MM.1S (cell line): ENCODE measurements around the gene NDUFV3.
"Not testable (repeated sequence)": the region's sequence is repeated elsewhere in the genome, so short reads cannot be mapped to it uniquely, and the experiment has no call there.

ENCODE experiments used
- DNase-seq: peaks from one replicate; pipeline ENCODE4 v3.0.0-alpha.2; 2015
- H2AFZ ChIP-seq: fragments of 300-600 bp; sonication (generic); 2 replicates; pipeline ENCODE4 v1.6.0; 2016; ENCODE audit warnings: antibody characterized with exemption, low read length
- H3F3A ChIP-seq: fragments of 300-600 bp; sonication (generic); 2 replicates; pipeline ENCODE4 v1.6.1; 2016; ENCODE audit warnings: mild to moderate bottlenecking, antibody characterized with exemption, low read length, moderate library complexity, mixed read lengths; ENCODE audit not compliant: insufficient read depth
- H3K27ac ChIP-seq: fragments of 300-600 bp; sonication (generic); 2 replicates; pipeline ENCODE4 v1.5.1; 2016; ENCODE audit warnings: mild to moderate bottlenecking, low read length
- H3K27me3 ChIP-seq: fragments of 300-600 bp; sonication (generic); replicated peaks from 2 replicates; pipeline ENCODE4 v1.6.0; 2016; ENCODE audit warnings: low read length; ENCODE audit not compliant: insufficient read depth
- H3K36me3 ChIP-seq: fragments of 300-600 bp; sonication (generic); replicated peaks from 2 replicates; pipeline ENCODE4 v1.6.1; 2016; ENCODE audit warnings: mild to moderate bottlenecking, low read length, mixed read lengths; ENCODE audit not compliant: insufficient read depth
- H3K4me1 ChIP-seq: fragments of 300-600 bp; sonication (generic); 2 replicates; pipeline ENCODE4 v1.6.1; 2016; ENCODE audit warnings: low read length, mixed read lengths
- H3K4me2 ChIP-seq: fragments of 300-600 bp; sonication (generic); 2 replicates; pipeline ENCODE4 v1.6.0; 2016; ENCODE audit warnings: low read depth, low read length
- H3K4me3 ChIP-seq: fragments of 300-600 bp; sonication (generic); 2 replicates; pipeline ENCODE4 v1.5.1; 2016; ENCODE audit warnings: low read length, mixed read lengths
- H3K79me2 ChIP-seq: fragments of 300-600 bp; sonication (generic); 2 replicates; pipeline ENCODE4 v1.6.1; 2016; ENCODE audit warnings: mixed run types, low read length, mixed read lengths
- H3K9ac ChIP-seq: fragments of 300-600 bp; sonication (generic); 2 replicates; pipeline ENCODE4 v1.6.1; 2016; ENCODE audit warnings: low read length, mixed read lengths
- H3K9me2 ChIP-seq: fragments of 300-600 bp; sonication (generic); replicated peaks from 2 replicates; pipeline ENCODE4 v1.6.1; 2016; ENCODE audit warnings: mild to moderate bottlenecking, low read length, mixed read lengths; ENCODE audit not compliant: insufficient read depth
- H3K9me3 ChIP-seq: fragments of 300-600 bp; sonication (generic); replicated peaks from 2 replicates; pipeline ENCODE4 v1.6.1; 2016; ENCODE audit warnings: mild to moderate bottlenecking, low read length, mixed read lengths; ENCODE audit not compliant: insufficient read depth
- H4K20me1 ChIP-seq: fragments of 300-600 bp; sonication (generic); 2 replicates; pipeline ENCODE4 v1.6.1; 2016; ENCODE audit warnings: mild to moderate bottlenecking, low read length, moderate library complexity, mixed read lengths; ENCODE audit not compliant: insufficient read depth
- EZH2 ChIP-seq: fragments of 300-600 bp; sonication (generic); optimal IDR thresholded peaks from 2 replicates; pipeline ENCODE3; 2017; ENCODE audit warnings: low read depth, mild to moderate bottlenecking, antibody characterized with exemption, low read length, mixed read lengths
- EZH2phosphoT487 ChIP-seq: fragments of 300-600 bp; sonication (generic); IDR thresholded peaks from 2 replicates; pipeline ENCODE4 v1.6.1; 2018; ENCODE audit warnings: antibody characterized with exemption, low read length
- TF ChIP-seq, protein P1 (sequence below): fragments of 300-600 bp; sonication (generic); IDR thresholded peaks from 2 replicates; pipeline ENCODE4 v1.5.1; 2016; ENCODE audit warnings: antibody characterized with exemption, low read length, mixed read lengths

NDUFV3 gene

DNA sequence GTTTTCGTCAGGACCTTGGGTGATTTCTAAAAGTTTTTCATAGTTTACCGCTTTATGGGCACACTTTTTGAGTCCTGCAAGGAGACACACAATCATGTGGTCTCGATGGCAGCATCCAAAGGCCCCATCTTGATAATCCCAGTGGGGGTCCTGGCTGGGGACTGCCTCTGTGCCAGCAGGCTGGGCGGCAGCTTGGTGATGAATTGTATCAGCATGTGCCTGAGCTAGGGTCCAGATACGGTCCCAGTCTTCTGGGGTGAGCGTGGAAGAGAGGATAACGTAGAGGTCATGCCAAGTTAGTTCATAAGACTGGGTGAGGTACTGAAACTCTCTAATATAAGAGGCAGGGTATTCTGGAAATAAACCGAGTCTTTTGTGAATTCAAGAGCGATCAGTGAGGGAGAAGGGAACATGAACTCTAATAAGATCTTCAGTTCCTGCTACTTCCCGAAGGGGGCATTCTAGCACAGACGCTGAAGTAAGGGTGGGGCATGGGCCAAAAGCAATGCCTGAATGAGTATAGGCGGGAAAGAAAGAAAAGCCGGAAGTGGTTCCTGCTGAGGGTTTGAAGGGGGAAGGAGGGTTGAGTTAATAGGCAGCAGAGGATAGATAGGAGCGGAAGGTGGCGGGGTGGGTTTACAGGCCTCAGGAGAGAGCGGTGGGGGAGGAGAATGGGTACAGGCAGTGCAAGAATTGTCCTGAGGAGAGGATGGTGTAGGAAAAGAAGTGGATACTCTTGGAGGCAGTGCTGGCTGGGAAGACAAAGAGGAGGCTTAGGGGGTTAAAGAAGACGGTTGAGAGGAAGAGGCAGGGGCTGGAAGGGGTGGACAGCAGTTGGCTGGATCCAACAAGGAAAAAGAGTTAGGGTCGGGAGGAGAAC, 30.7 kb downstream of the NDUFV3 start:
- H2AFZ ChIP-seq: peak overlapping the region; percentile 69
- H3K27me3 ChIP-seq: no peaks in the 10 kb centered on the region
- peaks cover 9% of the 10 kb centered on the region; the same call in 1 of the 2 replicates for H3K4me1 ChIP-seq
- no peaks in the 10 kb centered on the region for H3K9me2 ChIP-seq
- TF ChIP-seq EZH2 (no peak), EZH2phosphoT487 (no peak)
- TF ChIP-seq, protein P1, sequence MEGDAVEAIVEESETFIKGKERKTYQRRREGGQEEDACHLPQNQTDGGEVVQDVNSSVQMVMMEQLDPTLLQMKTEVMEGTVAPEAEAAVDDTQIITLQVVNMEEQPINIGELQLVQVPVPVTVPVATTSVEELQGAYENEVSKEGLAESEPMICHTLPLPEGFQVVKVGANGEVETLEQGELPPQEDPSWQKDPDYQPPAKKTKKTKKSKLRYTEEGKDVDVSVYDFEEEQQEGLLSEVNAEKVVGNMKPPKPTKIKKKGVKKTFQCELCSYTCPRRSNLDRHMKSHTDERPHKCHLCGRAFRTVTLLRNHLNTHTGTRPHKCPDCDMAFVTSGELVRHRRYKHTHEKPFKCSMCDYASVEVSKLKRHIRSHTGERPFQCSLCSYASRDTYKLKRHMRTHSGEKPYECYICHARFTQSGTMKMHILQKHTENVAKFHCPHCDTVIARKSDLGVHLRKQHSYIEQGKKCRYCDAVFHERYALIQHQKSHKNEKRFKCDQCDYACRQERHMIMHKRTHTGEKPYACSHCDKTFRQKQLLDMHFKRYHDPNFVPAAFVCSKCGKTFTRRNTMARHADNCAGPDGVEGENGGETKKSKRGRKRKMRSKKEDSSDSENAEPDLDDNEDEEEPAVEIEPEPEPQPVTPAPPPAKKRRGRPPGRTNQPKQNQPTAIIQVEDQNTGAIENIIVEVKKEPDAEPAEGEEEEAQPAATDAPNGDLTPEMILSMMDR: peak; percentile 88
- no peaks in the 10 kb centered on the region for H3K79me2 ChIP-seq
- no peak overlapping the region for H3K27ac ChIP-seq
- H3K4me3 ChIP-seq: no peak overlapping the region
- no peaks in the 10 kb centered on the region for H4K20me1 ChIP-seq
- H3K9ac ChIP-seq: no peak overlapping the region
- DNase-seq: peak; percentile 85
- H3F3A ChIP-seq: no peaks in the 10 kb centered on the region
- H3K36me3 ChIP-seq: no peaks in the 10 kb centered on the region
- H3K4me2 ChIP-seq: peak overlapping the region; percentile 27; the same call in 1 of the 2 replicates
- no peaks in the 10 kb centered on the region for H3K9me3 ChIP-seq

DNA sequence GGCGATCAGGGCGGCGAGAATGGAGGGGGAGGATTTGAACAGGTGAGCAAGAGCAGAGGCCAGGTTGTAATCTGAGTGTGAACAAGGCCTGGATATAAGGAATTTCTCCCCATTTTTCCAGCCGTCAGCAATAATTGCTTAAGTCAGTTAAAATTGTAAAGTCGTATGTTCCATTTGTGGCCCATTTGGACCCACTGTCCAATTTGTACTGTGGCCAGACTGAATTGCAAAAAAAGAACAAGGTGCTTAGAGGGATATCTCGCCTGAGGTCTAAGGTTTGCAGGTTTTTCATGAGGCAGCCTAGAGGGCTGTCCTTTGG, 31.3 kb downstream of the NDUFV3 start:
- no peak overlapping the region for H3K27ac ChIP-seq
- peak overlapping the region; percentile 69 for H2AFZ ChIP-seq

DNA sequence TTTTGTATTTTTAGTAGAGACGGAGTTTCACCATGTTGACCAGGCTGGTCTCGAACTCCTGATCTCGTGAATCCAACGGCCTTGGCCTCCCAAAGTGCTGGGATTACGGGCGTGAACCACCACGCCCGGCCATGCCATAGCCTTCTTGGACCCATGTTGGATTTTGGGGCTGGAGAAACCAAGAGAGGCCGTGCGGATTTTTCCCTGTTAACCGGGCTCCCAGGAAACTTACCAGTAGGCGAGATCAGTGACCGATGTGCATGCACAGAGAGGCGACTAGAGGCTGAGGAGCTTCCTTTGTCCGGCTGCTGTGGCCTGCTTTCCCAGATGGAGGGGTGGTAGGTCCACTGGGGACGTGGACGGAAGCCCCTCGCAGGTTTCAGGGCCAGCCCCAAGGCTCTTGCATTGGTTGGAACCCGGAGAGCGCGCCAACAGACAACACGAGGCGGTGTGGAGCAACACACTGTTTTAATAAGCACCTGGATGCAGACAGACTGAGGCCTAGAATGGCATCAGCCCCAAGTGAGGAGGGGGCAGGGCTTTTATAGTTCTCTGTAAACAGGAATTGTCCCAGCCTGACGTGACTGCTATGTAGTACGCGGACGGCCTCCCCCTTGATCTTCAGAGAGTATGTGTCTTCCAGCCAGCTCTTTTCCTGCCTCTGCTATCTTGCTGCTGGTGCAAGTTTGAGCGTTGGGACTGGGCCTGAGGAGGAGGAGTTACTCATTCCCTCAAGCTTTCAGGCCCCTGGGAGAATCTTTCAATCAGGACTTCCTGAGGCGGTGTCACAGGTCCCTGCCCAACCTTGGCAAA, 32.2 kb downstream of the NDUFV3 start, which contains the start of gene ERVH48-1:
TSS of gene ERVH48-1 (minus strand) at position 517 of the 813 bp plus-strand sequence. CDS start 6,624 bp downstream, outside the sequence.
- Histone ChIP-seq H3K9ac (no peak within 1 kb of the TSS), H4K20me1 (no peaks in the 10 kb centered on the region)
- no peak for DNase-seq

More for the DNA sequence above, 31.3 kb downstream of the NDUFV3 start:
- peaks cover 9% of the 10 kb centered on the region; the same call in 1 of the 2 replicates for H3K4me1 ChIP-seq
- H3F3A ChIP-seq: no peaks in the 10 kb centered on the region
- no peaks in the 10 kb centered on the region for H3K9me2 ChIP-seq
- H3K4me2 ChIP-seq: peak overlapping the region; percentile 27; the same call in 1 of the 2 replicates
- H3K4me3 ChIP-seq: no peak overlapping the region
- no peaks in the 10 kb centered on the region for H4K20me1 ChIP-seq
- no peaks in the 10 kb centered on the region for H3K27me3 ChIP-seq
- no peak overlapping the region for H3K9ac ChIP-seq
- H3K36me3 ChIP-seq: no peaks in the 10 kb centered on the region
- H3K9me3 ChIP-seq: no peaks in the 10 kb centered on the region
- TF ChIP-seq EZH2: no peak
- TF ChIP-seq, protein P1: no peak
- TF ChIP-seq EZH2phosphoT487: no peak
- no peak for DNase-seq
- no peaks in the 10 kb centered on the region for H3K79me2 ChIP-seq

DNA sequence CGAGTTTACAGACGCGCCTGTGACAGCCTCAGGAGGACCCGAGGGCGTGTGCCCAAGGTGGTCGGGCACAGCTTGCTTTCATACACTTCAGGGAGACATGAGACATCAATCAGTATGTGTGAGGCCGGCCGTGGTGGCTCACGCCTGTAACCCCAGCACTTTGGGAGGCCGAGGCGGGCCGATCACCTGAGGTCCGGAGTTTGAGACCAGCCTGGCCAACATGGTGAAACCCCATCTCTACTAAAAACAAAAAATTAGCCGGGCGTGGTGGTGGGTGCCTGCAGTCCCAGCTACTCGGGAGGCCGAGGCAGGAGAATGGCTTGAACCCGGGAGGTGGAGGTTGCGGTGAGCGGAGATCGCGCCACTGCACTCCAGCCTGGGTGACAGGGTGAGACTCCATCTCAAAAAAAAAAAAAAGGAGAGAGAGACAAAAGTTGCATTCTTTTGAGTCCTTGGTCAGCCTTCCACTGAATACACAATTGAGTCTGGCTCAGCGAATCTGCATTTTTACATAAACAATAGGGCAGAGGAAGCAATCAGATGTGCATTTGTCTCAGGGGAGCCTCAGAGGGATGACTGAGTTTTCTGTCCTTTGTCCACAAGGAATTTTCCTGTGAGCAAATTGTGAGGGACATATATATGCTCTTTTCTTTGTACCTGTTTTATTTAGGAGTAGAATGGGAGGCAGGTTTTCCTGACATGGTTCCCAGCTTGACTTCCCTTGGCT, 34.5 kb downstream of the NDUFV3 start:
- not testable (repeated sequence) for H3K36me3 ChIP-seq, H3K9me3 ChIP-seq, H3K27me3 ChIP-seq, DNase-seq, H3K4me2 ChIP-seq, H4K20me1 ChIP-seq, H3F3A ChIP-seq, H2AFZ ChIP-seq, H3K4me1 ChIP-seq, H3K27ac ChIP-seq, H3K9ac ChIP-seq, H3K79me2 ChIP-seq, H3K9me2 ChIP-seq, H3K4me3 ChIP-seq

More for the DNA sequence above, 32.2 kb downstream of the NDUFV3 start, which contains the start of gene ERVH48-1:
- no peak within 1 kb of the TSS for H3K4me2 ChIP-seq
- no peak within 1 kb of the TSS for H3K4me3 ChIP-seq
- no peaks in the 10 kb centered on the region for H3K79me2 ChIP-seq
- 0 out of 2 replicates have a peak within 1 kb of the TSS, but pooled peaks have one; percentile 69 for H2AFZ ChIP-seq
- H3F3A ChIP-seq: no peaks in the 10 kb centered on the region
- no peaks in the 10 kb centered on the region for H3K36me3 ChIP-seq
- H3K4me1 ChIP-seq: peaks cover 9% of the 10 kb centered on the region; the same call in 1 of the 2 replicates
- no peaks in the 10 kb centered on the region for H3K9me3 ChIP-seq
- no peak within 1 kb of the TSS for H3K27ac ChIP-seq
- no peak for TF ChIP-seq EZH2
- no peak for TF ChIP-seq EZH2phosphoT487
- TF ChIP-seq, protein P1: no peak
- H3K9me2 ChIP-seq: no peaks in the 10 kb centered on the region
- no peaks in the 10 kb centered on the region for H3K27me3 ChIP-seq
